ENCODE results near the gene ADNP. TPM values are rescaled to one million over a fixed set of nuclear protein-coding genes. Genes with fewer than 3 reads are reported as not detected.

Gene ADNP
- total RNA-seq, 1 experiment from 2014 or later = 143 TPM

DNA sequence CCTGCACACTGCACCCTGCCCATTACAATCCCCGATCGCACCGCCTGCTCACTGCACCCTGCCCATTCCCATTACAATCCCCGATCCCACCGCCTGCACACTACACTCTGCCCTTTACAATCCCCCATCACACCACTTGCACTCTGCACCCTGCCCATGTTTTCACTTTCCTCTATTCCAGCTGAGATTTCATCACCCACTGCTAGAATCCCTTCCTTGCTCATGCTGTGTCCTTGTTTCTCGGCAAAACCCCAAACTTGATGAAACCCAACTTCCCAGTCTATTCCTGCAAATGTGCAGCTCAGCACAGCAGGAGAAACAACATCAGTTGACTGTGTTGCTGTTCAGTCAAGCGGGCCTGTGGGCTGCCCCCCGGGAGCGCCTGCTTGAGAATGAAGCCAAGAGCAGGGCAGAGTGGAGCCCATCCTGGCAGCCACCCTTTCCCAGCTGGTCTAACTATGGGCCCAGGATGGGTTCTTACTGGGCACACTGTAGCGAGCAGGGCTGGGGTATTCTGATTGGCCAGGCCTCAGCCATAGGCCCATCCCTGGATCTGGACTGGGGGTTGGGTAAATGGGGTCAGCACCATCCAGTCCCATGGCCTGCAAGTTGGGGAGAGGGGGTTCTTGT, 44.6 kb upstream of the ADNP start:
- Histone ChIP-seq H2AK5ac (ENCODE audit: insufficient read length, low read length) (no peak overlapping the region), H2BK12ac (ENCODE audit: insufficient read length, low read depth, low read length) (no peak overlapping the region), H3K79me1 (ENCODE audit: insufficient read depth, low read depth, low read length, poor library complexity, severe bottlenecking) (no peaks in the 10 kb centered on the region), H4K5ac (ENCODE audit: insufficient read length, low read depth, low read length) (no peak overlapping the region), H2BK120ac (ENCODE audit: low read depth, low read length, poor library complexity, severe bottlenecking) (no peak overlapping the region), H3K27me3 (ENCODE audit: insufficient read depth, low read length) (no peaks in the 10 kb centered on the region), H3K4me1 (ENCODE audit: insufficient read depth, low read length) (no peaks in the 10 kb centered on the region), H2BK5ac (ENCODE audit: insufficient read length, low read length) (no peak overlapping the region), H3K79me2 (ENCODE audit: insufficient read depth, low read length) (no peaks in the 10 kb centered on the region), H3K9me3 (ENCODE audit: control insufficient read depth, low read depth, low read length) (no peaks in the 10 kb centered on the region), H3K18ac (ENCODE audit: insufficient read length, low read depth, low read length) (no peak overlapping the region), H4K20me1 (ENCODE audit: control insufficient read depth, insufficient read depth, insufficient read length) (no peaks in the 10 kb centered on the region), H3K56ac (ENCODE audit: insufficient read length, low read depth, low read length) (no peak overlapping the region), H3T11ph (ENCODE audit: low read length) (no peak overlapping the region), H3K23me2 (ENCODE audit: insufficient read length, low read depth, low read length, poor library complexity, severe bottlenecking) (no peaks in the 10 kb centered on the region), H3K27ac (ENCODE audit: insufficient read length, low read depth, low read length) (no peak overlapping the region), H2BK20ac (ENCODE audit: low read depth, low read length, poor library complexity, severe bottlenecking) (no peak overlapping the region), H3K4ac (ENCODE audit: low read depth, low read length) (no peak overlapping the region), H3K14ac (ENCODE audit: insufficient read depth, low read length) (no peak overlapping the region), H4K91ac (ENCODE audit: insufficient read length, low read depth, low read length) (no peak overlapping the region), H2BK15ac (ENCODE audit: low read depth, low read length) (no peak overlapping the region), H3K23ac (ENCODE audit: insufficient read length, low read depth, low read length) (no peak overlapping the region), H3K4me2 (ENCODE audit: insufficient read depth, insufficient read length, low read length) (no peak overlapping the region), H4K8ac (replicated peaks; ENCODE audit: insufficient read length, low read depth, low read length) (no peak overlapping the region), H2AFZ (ENCODE audit: low read length) (no peak overlapping the region), H3K9ac (ENCODE audit: extremely low read depth, insufficient read length, low read length) (no peak overlapping the region)
- no peaks in the 10 kb centered on the region for H3K36me3 Mint-ChIP-seq (ENCODE audit: insufficient read depth in 1 of 3, low read depth in 3 of 3)
- TF ChIP-seq, protein P1, sequence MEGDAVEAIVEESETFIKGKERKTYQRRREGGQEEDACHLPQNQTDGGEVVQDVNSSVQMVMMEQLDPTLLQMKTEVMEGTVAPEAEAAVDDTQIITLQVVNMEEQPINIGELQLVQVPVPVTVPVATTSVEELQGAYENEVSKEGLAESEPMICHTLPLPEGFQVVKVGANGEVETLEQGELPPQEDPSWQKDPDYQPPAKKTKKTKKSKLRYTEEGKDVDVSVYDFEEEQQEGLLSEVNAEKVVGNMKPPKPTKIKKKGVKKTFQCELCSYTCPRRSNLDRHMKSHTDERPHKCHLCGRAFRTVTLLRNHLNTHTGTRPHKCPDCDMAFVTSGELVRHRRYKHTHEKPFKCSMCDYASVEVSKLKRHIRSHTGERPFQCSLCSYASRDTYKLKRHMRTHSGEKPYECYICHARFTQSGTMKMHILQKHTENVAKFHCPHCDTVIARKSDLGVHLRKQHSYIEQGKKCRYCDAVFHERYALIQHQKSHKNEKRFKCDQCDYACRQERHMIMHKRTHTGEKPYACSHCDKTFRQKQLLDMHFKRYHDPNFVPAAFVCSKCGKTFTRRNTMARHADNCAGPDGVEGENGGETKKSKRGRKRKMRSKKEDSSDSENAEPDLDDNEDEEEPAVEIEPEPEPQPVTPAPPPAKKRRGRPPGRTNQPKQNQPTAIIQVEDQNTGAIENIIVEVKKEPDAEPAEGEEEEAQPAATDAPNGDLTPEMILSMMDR (conservative IDR thresholded peaks at IDR 0.05) = no peak
- H3K27ac Mint-ChIP-seq = no peak overlapping the region
- peaks cover 13% of the 10 kb centered on the region for H3K27me3 Mint-ChIP-seq (ENCODE audit: low read depth)
- peaks cover 10 to 12% of the 10 kb centered on the region in 2 experiments for H3K4me1 Mint-ChIP-seq
- H3K9me3 Mint-ChIP-seq = 0 out of 5 replicates have a peak, but pooled peaks cover 0 to 2% of the 10 kb centered on the region in 2 experiments
- no peak for DNase-seq
- WGBS (ENCODE audit: extremely low coverage, insufficient read length, low lambda C conversion rate) = no CpG with 5 or more reads among the region's 10 CpGs
- no peak overlapping the region for H3K4me3 Mint-ChIP-seq
